ENCODE results near the gene CHST6.
"Not testable (repeated sequence)": the region's sequence is repeated elsewhere in the genome, so short reads cannot be mapped to it uniquely, and the experiment has no call there.

Gene CHST6

DNA sequence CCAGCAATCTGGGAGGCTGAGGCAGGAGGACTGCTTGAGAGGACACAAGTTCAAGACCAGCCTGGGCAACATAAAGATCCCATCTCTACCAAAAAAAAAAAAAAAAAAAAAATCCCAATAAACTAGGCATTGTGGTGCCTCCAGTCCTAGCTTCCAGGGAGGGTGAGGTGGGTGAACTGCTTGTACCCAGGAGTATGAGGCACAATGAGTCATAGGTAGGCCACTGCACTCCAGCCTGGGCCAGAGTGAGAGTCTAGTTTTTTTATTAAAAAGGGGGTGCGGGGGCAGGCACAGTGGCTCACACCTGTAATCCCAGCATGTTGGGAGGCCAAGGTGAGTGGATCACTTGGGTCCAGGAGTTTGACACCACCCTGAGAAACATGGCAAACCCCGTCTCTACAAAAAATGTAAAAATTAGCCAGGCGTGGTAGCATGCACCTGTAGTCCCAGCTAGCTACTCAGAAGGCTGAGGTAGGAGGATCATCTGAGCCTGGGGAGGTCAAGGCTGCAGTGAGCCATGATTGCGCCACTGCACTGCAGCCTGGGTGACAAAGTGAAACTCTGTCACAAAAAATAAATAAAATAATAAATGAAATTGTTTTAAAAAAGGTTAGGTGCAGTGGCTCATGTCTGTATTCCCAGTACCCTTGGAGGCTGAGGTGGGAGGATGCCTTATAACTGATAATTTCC, 7.8 kb upstream of the CHST6 start:
- TF ChIP-seq, protein P1, sequence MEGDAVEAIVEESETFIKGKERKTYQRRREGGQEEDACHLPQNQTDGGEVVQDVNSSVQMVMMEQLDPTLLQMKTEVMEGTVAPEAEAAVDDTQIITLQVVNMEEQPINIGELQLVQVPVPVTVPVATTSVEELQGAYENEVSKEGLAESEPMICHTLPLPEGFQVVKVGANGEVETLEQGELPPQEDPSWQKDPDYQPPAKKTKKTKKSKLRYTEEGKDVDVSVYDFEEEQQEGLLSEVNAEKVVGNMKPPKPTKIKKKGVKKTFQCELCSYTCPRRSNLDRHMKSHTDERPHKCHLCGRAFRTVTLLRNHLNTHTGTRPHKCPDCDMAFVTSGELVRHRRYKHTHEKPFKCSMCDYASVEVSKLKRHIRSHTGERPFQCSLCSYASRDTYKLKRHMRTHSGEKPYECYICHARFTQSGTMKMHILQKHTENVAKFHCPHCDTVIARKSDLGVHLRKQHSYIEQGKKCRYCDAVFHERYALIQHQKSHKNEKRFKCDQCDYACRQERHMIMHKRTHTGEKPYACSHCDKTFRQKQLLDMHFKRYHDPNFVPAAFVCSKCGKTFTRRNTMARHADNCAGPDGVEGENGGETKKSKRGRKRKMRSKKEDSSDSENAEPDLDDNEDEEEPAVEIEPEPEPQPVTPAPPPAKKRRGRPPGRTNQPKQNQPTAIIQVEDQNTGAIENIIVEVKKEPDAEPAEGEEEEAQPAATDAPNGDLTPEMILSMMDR (conservative IDR thresholded peaks at IDR 0.05; ENCODE audit: low read length), result no peak
- no peak overlapping the region for H3K4me3 ChIP-seq (ENCODE audit: low read length)
- no peak for DNase-seq (ENCODE audit: low read depth)

DNA sequence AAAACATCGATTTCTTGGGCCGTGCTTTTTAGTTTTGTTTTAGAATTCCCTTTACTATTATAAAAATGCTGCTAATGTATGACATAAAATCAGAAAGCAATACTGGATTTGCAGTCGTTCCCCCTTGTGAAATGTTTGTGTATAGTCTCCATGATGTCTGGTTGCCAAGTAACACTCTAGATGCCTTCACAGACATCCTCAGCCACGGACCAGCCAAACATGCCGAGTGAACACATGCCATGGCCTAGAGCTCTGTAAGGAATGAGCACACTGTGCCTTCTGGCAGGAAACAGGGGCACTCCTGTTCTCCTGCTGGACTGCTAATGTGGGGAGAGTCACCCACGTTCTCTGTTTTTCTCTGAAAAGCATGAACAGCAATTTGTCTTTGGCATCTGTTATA, 6.6 kb upstream of the CHST6 start:
- DNase-seq (ENCODE audit: low read depth), result peak; percentile 78
- not testable (repeated sequence) for H3K4me3 ChIP-seq (ENCODE audit: low read length)

DNA sequence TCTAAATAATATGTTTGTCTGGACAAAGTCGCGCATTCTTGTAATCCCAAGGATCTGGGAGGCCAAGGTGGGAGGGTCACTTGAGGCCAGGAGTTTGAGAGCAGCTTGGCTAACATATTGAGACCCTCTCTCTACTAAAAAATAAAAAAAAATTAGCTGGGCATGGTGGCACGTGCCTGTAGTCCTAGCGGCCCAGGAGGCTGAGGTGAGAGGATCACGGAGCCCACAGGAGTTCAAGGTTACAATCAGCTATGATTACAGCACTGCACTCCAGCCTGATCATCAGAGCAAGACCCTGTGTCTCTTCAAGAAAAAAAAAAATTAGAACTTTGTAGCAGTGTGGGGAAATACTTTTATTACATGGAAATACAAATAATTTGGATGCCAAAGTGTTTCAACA, 6.1 kb upstream of the CHST6 start:
- no peak for DNase-seq (ENCODE audit: low read depth)
- no peak overlapping the region for H3K4me3 ChIP-seq (ENCODE audit: low read length)
- TF ChIP-seq, protein P1 (conservative IDR thresholded peaks at IDR 0.05; ENCODE audit: low read length), result no peak

DNA sequence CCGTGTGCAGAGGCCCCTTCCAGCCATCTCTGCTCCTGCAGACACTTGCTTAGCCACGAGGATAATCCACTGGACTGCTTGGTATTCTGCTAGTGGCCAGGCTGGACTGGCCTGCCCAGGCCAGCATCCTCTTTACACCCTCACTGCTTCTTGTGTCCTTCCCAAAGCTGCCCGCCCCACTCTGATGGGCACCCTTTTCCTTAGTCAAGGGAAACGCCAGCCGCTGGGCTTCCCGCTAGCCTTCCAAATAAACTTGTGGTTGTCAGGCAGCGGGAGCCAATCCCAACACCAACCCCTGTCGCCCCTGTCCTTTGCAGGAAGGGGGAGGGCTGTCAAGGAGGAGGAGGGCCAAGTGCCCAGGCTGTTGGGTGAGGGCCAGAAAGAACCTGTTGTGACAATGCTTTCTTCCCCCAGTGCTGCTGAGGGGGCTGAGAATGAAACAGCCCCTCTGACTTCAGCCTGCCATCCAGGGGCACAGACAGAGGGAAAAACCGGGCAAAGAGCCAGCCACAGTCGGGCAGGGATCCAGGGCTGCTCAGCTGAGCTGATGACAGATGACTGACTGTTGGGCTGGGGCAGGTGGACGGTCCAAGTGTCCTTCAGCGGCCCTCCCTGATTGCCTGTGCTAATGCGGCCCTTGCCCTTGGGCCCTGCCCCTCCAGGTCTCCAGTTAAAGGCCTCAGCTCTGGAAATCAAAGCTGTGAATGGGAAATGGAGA, 3.5 kb upstream of the CHST6 start:
- not testable (repeated sequence) for DNase-seq (ENCODE audit: low read depth)

DNA sequence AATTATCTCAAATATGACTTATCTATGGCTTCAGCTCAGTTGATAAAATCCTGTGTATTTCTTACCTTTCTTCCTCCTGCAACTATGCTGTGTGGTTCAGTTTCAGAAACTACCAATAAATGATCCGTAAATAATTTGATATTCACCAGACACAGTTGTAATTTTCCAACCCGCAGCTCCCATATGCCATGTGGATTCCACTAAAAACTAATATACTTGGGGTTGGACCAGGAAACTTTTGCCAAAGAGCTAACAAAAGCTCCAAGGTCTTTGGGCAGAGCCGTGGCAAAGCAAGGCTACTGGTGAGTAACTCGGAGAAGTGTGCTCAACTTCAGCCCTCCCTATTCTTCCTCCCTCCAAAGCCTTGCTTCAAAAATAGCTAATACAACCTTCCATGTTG, 2.3 kb upstream of the CHST6 start:
- H3K4me3 ChIP-seq (ENCODE audit: low read length), result no peak overlapping the region
- no peak for DNase-seq (ENCODE audit: low read depth)
- TF ChIP-seq, protein P1 (conservative IDR thresholded peaks at IDR 0.05; ENCODE audit: low read length), result no peak

More for the DNA sequence above, 3.5 kb upstream of the CHST6 start:
- H3K4me3 ChIP-seq (ENCODE audit: low read length), result not testable (repeated sequence)

DNA sequence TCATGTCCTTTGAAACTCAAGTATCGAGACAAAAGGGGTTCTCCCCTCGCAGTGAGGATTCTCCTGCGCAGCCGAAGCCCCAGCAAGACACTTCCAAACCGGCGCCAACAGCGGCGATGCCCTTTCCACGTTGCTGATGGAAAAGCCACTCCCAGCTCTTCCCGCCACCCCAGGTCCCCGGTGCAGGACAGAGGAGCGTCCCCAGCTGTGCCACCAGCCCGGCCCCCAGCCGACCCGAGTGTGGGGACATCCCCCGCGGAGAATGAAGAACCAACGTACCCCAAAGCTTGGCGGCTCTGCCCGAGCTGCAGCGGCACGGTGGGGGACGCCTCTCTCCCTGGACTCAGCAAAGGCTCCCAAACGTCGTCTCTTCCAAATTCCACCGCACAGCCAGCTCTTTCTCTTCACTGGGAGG, 573 bp downstream of the CHST6 start:
- H3K4me3 ChIP-seq (ENCODE audit: low read length), result peak overlapping the region; percentile 44
- DNase-seq (ENCODE audit: low read depth), result no peak
- TF ChIP-seq, protein P1 (conservative IDR thresholded peaks at IDR 0.05; ENCODE audit: low read length), result no peak

DNA sequence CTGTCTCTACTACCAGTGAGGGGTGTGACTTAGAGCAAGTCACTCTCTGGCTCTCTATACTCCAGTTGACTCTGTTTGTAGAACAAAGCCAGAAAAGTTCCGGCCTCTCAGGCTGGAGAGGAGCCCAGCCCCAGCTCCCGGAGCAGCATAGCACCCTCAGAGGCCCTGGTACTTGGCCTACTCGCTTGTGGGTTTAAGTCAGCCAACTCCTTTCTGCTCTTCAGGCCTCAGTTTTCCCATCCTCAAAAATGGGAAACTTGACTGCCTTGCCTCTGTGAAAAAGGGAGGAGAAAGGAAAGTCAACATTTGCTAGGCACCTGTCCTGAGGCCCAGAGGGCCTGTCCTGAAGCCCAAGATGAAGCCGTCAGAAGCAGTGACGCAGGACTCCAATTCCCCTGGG, 1.1 kb downstream of the CHST6 start:
- TF ChIP-seq, protein P1 (conservative IDR thresholded peaks at IDR 0.05; ENCODE audit: low read length), result no peak
- H3K4me3 ChIP-seq (ENCODE audit: low read length), result no peak overlapping the region
- DNase-seq (ENCODE audit: low read depth), result no peak

DNA sequence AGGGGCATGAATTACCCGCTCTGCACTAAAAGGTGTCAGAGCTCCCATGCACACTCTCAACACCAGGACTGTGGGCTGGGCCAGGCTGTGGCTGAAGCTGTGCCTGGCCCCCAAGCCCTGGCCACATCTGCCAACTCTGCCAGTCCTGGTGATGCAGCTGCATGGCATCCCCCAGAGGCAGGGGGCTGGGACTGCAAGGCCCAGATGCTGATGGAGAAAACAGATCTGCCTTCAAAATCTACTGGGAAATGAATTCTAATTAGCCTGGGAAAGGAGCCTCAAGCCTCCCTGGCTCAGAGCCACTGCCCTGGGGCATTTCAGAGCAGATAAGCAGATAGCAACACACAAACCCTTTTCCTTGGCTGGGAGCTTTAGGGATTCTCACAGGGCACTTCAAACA, 3.4 kb downstream of the CHST6 start:
- no peak overlapping the region for H3K4me3 ChIP-seq (ENCODE audit: low read length)
- DNase-seq (ENCODE audit: low read depth), result no peak
- TF ChIP-seq, protein P1 (conservative IDR thresholded peaks at IDR 0.05; ENCODE audit: low read length), result no peak

All from AG10803 (cell line).